LHCN-M2 (cell line): Measurements from ENCODE around the gene RAB7A. TPM values are rescaled to one million over a fixed set of nuclear protein-coding genes. Genes with fewer than 3 reads are reported as not detected.
"Not testable (repeated sequence)": the region's sequence is repeated elsewhere in the genome, so short reads cannot be mapped to it uniquely, and the experiment has no call there.

ENCODE experiments used
- DNase-seq: peaks from one replicate; pipeline ENCODE4 v3.0.0-alpha.2; 2012; ENCODE audit warnings: low read depth
- total RNA-seq: library from RNA; depleted of rRNA; stranded (reverse); fragments of >200 nt; gene quantifications from 2 replicates; pipeline ENCODE4 v1.2.3, GENCODE V29; 2014

The RAB7A gene
- total RNA-seq, 1 experiment from 2014 or later, result 91.4 TPM

DNA sequence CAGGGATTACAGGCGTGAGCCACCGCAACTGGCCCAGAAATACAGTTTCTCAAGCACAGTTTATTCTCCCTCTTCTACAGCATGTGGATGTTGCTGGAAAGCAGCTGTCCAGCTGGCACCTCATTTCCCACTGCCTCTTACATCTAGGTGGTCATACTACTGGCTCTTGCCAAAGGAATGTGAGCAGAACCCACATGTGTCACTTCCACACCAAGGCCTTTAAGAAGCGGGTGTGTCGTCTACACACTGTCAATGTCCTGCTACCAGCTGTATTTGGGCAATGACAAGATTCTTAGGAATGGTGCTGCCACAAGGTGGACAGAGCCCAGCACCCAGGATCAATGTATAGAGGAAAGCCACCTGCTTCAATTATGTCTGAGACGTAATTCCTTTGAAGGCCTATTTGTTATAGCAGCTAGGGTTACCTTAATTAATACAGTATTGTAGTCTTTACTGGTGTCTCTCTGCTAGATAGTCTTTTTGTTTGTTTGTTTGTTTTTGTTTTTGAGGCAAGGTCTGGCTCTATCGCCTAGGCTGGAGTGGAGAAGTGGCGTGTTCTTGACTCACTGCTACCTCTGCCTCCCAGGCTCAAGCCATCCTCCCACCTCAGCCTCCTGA is 15.1 kb upstream of the RAB7A start:
- DNase-seq, result peak; percentile 8

DNA sequence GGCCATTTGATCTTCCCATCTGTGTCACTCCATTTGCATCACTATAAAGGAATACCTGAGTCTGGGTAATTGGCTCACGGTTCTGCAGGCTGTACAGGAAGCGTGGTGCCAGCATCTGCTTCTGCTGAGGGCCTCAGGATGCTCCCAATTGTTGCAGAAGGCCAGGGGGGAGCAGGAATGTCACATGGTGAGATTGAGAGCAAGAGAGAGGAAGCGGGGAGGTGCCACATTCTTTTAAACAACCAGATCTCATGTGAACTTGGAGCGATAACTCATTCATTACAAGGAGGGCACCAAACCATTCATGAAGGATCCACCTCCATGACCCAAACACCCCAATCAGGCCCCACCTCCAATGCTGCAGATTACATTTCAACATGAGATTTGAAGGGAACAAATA is 13.1 kb upstream of the RAB7A start:
- no peak for DNase-seq

DNA sequence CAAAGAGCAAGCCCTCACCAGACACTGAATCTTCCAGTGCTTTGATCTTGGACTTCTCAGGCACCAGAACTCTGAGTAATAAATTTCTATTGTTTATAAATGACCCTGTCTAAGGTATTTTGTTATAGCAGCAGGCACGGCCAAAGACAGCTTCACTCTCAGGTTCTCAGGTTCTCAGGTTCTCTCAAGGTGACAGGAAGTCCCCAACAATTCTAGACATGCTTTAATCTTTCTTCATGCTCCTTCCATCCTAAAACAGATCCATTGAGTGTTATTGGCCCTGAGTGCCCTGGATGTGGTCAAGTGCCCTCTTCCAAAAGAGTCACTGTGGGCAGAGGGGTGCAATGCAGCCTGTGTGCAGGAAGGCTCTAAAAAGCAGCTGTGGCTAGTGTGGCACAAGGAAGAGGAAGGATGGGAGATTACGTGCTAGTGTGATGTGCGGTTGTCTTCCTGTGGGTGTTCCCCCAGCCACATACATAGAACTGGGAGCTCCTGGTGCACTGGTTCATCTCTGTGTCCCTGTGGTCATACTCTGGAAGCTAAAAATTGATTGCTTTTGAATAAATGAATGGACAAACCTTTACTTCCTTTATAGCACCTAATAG is 11.0 kb upstream of the RAB7A start:
- DNase-seq, result no peak

DNA sequence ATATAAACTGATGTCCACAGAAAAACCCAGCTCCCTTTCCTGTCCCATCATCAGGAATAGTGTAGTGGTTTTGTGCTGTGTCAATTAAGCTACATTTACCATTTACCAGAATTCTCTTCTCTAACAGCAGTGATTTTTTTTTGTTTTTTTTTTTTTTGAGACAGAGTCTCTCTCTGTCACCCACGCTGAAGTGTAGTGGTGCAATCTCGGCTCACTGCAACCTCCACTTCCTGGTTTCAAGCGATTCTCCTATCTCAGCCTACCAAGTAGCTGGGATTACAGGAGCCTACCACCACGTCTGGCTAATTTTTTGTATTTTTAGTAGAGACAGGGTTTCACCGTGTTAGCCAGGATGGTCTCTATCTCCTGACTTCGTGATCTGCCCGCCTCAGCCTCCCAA is 7.1 kb upstream of the RAB7A start:
- DNase-seq, result not testable (repeated sequence)

DNA sequence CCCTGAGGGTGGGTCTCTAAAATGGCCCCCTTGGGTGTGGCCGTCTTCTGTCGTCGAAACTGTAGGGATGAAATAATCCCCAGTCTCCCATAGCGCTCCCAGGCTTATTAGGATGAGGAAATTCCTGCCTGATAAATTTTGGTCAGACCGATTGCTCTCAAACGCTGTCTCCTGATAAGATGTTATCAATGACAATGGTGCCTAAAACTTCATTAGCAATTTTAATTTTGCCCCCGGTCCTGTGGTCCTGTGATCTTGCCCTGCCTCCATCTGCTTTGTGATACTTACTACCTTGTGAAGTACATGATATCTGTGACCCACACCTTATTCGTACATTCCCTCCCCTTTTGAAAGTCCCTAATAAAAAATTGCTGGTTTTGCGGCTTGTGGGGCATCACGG is 5.1 kb upstream of the RAB7A start:
- no peak for DNase-seq

DNA sequence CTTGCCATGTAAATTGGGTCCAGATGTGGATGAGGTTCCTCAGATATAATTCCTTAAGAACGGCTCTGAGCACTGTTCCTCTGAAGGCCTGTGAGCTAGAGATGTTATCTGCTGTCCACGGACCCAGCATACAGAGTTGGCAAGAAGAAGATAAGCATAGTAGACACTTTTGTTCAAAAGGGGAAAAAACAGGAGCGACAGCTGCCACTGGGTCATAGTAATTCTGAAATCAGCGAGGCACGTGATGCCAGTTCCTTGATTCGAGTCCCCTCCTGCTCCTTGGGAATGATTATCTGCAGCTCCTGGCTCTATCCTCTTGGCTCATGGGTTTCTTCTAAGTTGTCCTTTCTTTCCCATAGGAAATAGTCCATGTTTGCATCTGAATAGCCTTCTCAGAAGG is 2.5 kb upstream of the RAB7A start:
- DNase-seq, result no peak

DNA sequence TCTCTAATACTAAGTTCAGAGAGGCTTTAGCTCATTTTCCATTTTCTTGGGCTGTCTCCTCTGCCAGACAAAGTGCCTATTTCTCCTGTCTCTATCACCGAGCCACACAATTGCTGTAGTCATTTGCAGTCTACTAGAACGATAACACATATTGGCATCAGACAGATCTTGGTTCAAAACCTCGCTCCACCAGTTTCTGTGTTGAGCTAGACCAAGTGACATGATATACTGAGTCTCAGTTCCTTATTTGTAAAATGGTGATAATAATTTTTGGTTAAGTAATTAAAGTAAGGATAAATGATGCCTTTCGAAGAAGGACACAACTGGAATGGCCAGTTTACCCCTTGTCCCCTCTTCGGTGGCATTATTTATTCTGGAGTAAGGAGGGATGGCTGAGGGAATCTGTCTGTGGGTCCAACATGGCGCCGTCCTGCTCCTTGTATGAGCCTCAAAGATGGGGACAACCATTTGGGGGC is 398 bp upstream of the RAB7A start:
- no peak for DNase-seq

DNA sequence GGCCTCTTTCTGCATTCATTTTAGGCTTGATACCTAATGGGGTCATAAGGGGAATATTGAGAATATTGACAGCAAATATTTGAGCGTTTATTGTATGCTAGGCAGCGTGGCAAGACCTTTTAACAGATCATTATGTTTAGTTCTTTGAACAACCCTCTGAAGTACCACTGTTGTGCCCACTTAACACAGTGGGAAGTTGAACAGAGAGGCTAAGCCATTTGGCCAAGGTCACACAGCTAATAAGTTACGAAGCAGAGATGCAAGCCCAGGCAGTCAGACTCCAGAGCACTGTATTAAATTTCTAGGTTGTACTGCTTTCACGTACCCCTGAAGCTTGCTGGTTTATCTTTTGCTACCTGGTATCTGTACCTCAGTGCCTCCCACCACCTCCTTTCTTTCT is 1.1 kb downstream of the RAB7A start:
- DNase-seq, result no peak

DNA sequence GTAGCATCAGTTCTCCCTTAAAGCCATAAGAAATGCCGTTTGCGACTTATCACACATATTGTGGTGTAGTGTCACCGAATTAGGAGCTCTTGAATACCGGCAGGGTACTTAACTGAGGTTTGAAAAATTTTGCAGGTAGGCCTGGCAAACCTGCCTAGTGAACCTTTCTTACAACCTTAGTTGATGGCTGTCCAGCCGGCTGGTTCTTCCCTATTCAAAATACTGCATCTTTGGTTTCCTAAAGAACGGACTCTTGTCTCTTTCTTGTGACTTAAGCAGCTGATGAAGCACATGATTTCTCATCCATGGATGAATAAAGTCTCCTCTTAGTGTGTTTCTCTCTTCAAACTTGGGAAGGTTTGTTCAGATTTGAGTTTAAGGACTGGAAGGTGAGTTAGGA is 1.5 kb downstream of the RAB7A start:
- DNase-seq, result no peak

DNA sequence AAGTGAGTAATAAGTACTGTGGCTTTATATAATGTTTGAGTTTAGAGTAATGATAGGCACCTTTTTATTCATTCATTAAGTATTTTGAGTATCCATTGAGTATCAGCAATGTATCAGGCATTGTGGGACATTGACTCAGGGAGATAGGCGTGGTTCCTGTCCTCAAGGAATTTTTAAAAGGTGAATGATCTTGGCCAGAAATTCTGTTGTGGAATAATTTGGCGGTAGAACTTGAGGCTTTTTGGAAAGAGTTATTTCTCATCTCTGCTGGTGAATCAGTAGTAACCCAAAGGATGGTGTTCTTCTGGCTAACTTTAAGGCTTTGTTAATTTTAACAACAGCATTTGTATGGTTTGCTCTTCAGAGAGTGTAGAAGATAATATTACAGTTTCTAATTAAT is 2.0 kb downstream of the RAB7A start:
- no peak for DNase-seq

DNA sequence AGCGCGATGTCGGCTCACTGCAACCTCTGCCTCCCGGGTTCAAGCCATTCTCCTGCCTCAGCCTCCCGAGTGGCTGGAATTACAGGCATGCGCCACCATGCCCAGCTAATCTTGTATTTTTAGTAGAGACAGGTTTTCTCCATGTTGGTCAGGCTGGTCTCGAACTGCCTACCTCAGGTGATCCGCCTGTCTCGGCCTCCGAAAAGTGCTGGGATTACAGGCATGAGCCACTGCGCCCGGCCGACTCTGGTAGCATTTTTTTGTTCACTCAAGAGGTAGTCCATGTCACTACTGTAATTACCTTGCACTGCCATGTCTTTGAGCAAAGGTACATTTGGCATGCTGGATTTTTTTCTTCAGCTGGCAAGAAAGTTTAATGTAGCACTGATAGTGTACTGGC is 2.5 kb downstream of the RAB7A start:
- DNase-seq, result not testable (repeated sequence)

DNA sequence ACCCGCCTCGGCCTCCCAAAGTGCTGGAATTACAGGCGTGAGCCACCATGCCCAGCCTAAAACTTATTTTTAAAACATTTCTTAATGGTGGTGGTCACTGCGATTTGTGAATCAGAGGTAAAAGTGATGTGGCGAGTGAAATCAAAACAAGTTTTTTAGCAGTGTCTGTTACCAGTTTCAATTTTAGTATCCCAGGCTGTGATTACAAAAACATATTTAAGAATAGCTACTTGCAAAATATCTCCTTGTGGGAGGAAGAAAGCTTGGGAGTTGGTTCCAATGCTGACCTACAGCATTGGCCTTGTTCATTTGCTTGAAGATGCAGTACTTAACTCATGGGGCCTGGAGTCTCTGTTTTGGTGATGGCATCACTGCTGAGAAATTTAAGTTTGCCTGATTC is 4.5 kb downstream of the RAB7A start:
- DNase-seq, result no peak

DNA sequence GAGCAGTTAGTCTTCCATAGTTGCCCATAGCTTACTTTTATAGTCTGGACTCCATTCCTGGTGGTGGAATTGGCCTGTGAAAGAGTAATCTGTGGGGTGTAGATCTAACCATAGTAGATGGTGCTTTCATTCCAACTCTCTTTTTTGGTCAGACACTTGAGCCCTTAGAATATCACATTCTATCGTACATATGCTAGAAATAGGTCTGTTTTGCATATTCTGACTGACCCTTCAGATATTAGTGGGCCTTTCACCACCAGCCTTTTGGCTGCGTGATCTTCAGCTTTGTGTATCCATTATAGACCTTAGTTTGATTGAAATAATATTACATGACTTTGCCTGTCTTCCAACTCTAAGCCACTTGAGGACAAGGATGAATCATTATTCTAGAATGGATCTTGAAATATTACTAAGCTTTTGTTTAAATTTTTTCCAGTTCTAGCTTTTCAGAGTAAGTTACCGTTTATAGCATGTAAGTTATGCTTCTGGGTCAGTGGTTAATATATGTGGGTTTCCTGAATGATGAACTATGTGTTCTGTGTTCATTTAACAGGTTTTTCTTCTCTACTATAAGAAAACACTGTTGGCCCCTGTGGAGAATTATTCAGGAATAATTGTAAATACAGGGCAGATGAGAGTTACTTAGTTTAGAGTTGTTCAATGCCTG is 8.7 kb downstream of the RAB7A start:
- DNase-seq, result no peak

DNA sequence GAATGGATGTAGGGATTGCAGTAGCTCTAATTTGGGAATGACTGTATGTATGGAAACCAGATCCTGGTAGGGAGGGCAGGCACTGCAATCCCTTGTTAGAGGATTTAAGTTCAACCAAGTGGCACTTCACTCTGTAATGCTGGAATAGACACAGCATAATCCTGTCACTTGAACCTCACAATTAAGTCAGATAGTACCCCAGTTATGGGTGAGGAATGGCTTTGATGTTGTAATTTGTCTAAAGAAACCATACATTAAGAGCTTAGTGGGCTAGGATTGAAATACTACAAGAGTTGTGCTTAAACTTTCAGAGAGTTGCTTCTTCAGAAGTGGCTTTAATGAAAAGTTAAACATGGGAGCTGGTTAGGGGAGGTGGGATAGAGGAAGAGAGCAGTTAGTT is 9.3 kb downstream of the RAB7A start:
- DNase-seq, result no peak

DNA sequence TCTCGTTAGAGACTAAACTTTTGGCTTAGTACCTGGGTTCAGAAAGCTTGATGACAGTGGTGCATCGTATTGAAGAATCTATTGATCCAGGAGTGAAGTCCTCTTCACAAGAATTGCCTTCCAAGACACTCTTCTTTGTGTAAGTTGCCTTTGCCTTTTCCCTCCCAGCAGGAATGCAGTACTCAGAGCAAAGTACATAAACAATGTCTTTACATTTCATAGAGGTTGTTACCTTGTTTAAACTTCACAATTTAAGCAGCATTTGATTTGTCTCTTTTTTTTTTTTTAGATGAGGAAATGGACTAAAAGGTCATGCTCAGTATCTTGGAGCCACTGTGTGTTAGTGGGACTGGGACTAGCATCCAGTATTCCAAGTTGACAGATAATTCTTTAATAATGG is 9.9 kb downstream of the RAB7A start:
- no peak for DNase-seq

DNA sequence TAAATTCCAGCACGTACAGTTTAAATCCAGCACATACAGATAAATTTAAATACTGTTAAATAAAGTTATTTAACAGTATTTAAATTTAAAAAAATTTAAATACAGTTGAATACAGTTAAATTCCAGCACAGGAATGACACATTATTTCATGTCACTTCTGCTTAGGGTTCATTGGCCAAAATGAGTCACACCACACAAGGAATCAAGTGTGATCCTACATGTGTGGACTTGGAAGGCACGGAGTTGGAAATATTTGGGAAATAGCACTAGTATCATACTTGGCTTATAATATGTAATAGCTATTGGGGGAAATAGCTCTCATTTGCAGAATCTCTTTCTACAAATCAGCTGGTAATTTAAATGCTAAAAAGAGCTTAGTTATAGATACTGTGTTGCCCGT is 10.6 kb downstream of the RAB7A start:
- DNase-seq, result peak; percentile 42

DNA sequence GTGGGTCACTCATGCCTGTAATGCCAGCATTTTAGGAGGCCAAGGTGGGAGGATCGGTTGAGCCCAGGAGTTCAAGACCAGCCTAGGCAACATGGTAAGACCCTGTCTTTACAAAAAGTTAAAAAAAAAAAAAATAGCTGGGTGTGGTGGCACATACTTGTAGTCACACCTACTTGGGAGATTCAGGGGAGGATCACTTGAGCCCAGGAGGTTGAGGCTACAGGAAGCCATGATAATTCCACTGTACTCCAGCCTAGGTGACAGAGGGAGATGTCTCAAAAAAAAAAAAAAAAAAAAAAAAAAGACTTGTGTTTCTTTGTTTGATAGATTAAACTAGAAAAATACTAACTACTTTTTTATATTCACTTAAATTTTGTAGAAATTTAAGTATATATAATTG is 14.6 kb downstream of the RAB7A start:
- no peak for DNase-seq

DNA sequence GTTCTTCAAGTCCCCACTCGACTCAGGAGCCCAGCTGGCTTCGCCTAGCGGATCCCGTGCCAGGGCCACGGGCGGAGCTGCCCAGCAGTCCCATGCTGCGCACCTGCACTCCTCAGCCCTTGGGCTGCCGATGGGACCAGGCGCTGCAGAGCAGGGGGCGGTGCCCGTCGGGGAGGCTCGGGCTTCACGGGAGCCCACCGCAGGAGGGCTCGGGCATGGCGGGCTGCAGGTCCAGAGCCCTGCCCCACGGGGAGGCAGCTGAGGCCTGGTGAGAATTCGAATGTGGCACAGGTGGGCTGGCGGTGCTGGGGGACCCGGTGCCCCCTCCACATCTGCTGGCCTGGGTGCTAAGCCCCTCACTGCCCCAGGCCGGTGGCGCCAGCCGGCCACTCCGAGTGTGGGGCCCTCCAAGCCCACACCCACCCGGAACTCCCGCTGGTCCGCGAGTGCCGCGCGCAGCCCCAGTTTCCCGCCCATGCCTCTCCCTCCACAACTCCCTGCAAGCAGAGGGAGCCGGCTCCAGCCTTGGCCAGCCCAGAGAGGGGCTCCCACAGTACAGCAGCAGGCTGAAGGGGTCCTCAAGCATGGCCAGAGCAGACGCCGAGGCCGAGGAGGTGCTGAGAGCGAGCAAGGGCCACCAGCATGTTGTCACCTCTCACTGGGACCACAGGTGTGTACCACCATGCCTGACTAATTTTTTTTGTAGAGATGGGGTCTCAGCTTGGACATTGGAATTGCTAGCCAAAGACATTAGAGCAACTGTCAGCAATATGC is 17.0 kb downstream of the RAB7A start:
- DNase-seq, result no peak

DNA sequence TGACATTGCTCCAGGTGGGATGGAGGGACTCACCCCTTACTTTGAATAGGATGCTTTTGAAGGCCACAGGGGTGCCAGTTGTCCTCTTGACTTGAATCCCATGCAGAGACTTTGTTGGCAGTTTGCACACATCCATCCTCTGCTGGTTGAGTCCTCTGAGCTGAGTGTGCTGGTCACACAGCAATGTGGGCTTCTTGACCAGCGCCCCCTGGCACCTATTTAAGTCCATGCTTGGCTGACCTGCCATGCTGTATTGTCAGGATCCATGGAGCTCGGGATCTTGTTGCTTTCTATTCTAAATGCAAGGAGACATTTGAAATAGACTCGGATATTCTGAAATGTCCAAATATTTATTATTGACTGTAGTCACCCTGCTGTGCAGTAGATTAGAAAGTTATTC is 19.8 kb downstream of the RAB7A start:
- DNase-seq, result no peak

DNA sequence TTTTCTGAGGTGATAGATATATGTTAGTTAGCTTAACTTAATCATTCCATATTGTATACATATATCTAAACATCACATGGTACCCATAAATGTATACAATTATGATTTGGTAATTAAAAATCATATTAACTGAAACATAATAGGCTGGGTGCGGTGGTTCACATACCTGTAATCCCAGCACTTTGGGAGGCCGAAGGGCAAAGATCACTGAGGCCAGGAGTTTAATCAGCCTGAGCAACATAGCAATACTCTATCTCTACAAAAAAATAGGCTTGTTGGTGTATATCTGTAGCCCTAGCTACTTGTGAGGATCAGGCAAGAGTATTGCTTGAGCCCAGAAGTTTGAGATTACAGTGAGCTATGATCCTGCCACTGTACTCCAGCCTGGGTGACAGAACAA is 20.9 kb downstream of the RAB7A start:
- no peak for DNase-seq

DNA sequence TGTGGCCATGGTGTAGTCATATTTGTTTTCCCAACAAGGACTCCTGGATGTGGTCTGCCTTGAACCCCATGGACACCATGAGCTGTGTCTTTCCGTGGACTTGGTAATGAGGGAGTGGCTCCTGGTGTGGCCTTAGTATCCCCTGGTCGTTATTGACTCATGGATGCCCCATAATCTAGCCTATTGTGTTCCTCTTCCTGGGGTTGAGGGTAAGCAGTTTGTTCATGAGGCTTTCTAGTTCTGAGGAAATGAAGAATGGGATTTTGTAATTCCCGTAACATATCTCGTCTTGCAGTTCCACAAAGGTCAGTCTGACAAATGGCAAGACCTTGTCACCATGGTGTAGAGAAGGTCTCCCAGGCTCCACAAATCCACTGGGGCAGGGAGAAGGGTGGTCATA is 22.6 kb downstream of the RAB7A start:
- DNase-seq, result no peak

DNA sequence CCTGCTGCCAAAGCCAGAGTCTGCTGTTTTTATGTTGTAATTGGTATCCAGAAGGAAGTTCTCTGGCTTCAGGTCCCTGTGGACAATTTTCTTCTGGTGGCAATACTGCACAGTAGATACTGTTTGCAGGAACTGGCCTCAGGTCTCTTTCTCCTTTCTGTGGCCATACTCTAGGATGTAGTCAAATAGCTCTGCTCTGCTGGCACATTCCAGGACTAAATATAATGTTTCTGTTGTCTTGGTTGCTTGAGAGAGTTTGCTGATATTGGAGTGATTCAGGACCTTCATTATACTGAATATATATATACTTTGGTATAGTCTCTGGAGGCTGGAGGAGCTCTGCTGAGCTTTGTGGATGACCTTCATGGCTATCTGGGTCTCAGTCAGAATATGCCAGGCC is 23.1 kb downstream of the RAB7A start:
- no peak for DNase-seq

DNA sequence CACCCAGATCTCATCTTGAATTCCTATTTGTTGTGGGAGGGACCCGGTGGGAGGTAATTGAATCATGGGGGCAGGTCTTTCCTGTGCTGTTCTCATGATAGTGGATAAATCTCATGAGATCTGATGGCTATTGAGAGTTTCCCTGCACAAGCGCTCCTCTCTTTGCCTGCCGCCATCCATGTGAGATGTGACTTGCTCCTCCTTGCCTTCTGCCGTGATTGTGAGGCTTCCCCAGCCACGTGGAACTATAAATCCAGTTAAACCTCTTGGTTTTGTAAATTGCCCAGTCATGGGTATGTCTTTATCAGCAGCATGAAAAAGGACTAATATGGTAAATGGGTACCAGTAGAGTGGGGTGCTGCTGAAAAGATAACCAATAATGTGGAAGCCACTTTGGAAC is 23.6 kb downstream of the RAB7A start:
- not testable (repeated sequence) for DNase-seq
